Astrocyte of the cerebellum (primary cell): Measurements from ENCODE around the gene POLN.

ENCODE experiments used
- DNase-seq: peaks from one replicate; pipeline ENCODE4 v3.0.0-alpha.2; 2011; ENCODE audit warnings: low read depth
- H3K4me3 ChIP-seq: 2 replicates; pipeline ENCODE4 v1.5.1; 2011; ENCODE audit warnings: mild to moderate bottlenecking, low read depth, low read length, moderate library complexity
- CTCF ChIP-seq: IDR thresholded peaks from 2 replicates; pipeline ENCODE4 v1.5.1; 2012; ENCODE audit warnings: low read length, low read depth, moderate library complexity, mild to moderate bottlenecking; ENCODE audit errors: missing control alignments
- in situ Hi-C: cut with HindIII; loops from 2 replicates; pipeline ENCODE4 v1.10.0; 2017; ENCODE audit warnings: low sequenced_read_pairs

POLN gene

GRCh38 chr4:2251073-2251794 is 9.3 kb upstream of the POLN start:
- no peak for TF ChIP-seq CTCF

GRCh38 chr4:2250357-2251072 is 8.6 kb upstream of the POLN start:
- no peak overlapping the region for H3K4me3 ChIP-seq
- no peak for TF ChIP-seq CTCF
- no peak for DNase-seq
- in situ Hi-C loops, result no loop called here

More at GRCh38 chr4:2251073-2251794, 9.3 kb upstream of the POLN start:
- no peak for DNase-seq
- H3K4me3 ChIP-seq, result no peak overlapping the region
- in situ Hi-C loops, result no loop called here

GRCh38 chr4:2249526-2250356 is 7.8 kb upstream of the POLN start:
- no peak for TF ChIP-seq CTCF
- no peak for DNase-seq
- in situ Hi-C loops, result loop anchor here (10.0 kb wide), 2 partner anchors 75 to 385 kb away; no protein-coding TSS in a partner anchor
- no peak overlapping the region for H3K4me3 ChIP-seq

- DNase-seq, result no peak
- in situ Hi-C loops, result loop anchor here (10.0 kb wide), 2 partner anchors 76 to 386 kb away; no protein-coding TSS in a partner anchor
- TF ChIP-seq CTCF, result no peak
- no peak overlapping the region for H3K4me3 ChIP-seq
Observed at GRCh38 chr4:2248821-2249261, 6.9 kb upstream of the POLN start.

- TF ChIP-seq CTCF, result no peak
- no peak for DNase-seq
- H3K4me3 ChIP-seq, result no peak overlapping the region
- in situ Hi-C loops, result loop anchor here (10.0 kb wide), 2 partner anchors 77 to 387 kb away; no protein-coding TSS in a partner anchor
Observed at GRCh38 chr4:2248044-2248780, 6.3 kb upstream of the POLN start.
